Measurements from ENCODE around the gene WDR45B. TPM values are rescaled to one million over a fixed set of nuclear protein-coding genes. Genes with fewer than 3 reads are reported as not detected.

WDR45B gene
- total RNA-seq, 2 donors from 2014 or later: 45.5 to 49.3 TPM

- Histone ChIP-seq H3K36me3 (replicated peaks in 1 of 2; ENCODE audit: insufficient read depth in 1 of 2, low read depth in 2 of 2) (peaks cover 0 to 8% of the 10 kb centered on the region in 2 donors), H3K4me1 (no peaks in the 10 kb centered on the region), H3K27me3 (no peaks in the 10 kb centered on the region), H3K9me3 (no peaks in the 10 kb centered on the region), H3K27ac (no peak overlapping the region), H3K4me3 (no peak overlapping the region)
- no peak for TF ChIP-seq POLR2A (IDR thresholded peaks at IDR 0.05)
- TF ChIP-seq CTCF (IDR thresholded peaks at IDR 0.05): no peak
- intact Hi-C loops (cut with DNase I): no loop called here
- DNase-seq (no peak), ATAC-seq (no peak)
- 91 to 92% methylated on average over 4 of the region's 4 CpGs for WGBS, 2 donors
Measured at GRCh38 chr17:82609655-82610054, 38.6 kb downstream of the WDR45B start.

GRCh38 chr17:82608816-82609215 is 39.4 kb downstream of the WDR45B start:
- intact Hi-C loops (cut with DNase I): no loop called here
- H3K4me3 ChIP-seq: no peak overlapping the region
- no peak for TF ChIP-seq CTCF (IDR thresholded peaks at IDR 0.05)
- TF ChIP-seq POLR2A (IDR thresholded peaks at IDR 0.05): no peak
- ATAC-seq (no peak), DNase-seq (no peak)
- WGBS, 2 donors: 68 to 79% methylated on average over 5 of the region's 5 CpGs
- H3K4me1 ChIP-seq: no peaks in the 10 kb centered on the region
- H3K27me3 ChIP-seq: no peaks in the 10 kb centered on the region
- H3K27ac ChIP-seq: no peak overlapping the region
- H3K36me3 ChIP-seq (replicated peaks in 1 of 2; ENCODE audit: insufficient read depth in 1 of 2, low read depth in 2 of 2): peaks cover 0 to 6% of the 10 kb centered on the region in 2 donors
- no peaks in the 10 kb centered on the region for H3K9me3 ChIP-seq

GRCh38 chr17:82605939-82606600 is 42.2 kb downstream of the WDR45B start:
- ATAC-seq: no peak
- H3K27ac ChIP-seq: no peak overlapping the region
- no peak overlapping the region for H3K4me3 ChIP-seq
- H3K4me1 ChIP-seq: no peaks in the 10 kb centered on the region
- DNase-seq: no peak
- intact Hi-C loops (cut with DNase I): no loop called here
- peaks cover 0 to 17% of the 10 kb centered on the region in 2 donors for H3K36me3 ChIP-seq (replicated peaks in 1 of 2; ENCODE audit: insufficient read depth in 1 of 2, low read depth in 2 of 2)
- TF ChIP-seq CTCF (IDR thresholded peaks at IDR 0.05) (no peak), POLR2A (IDR thresholded peaks at IDR 0.05) (no peak)
- no peaks in the 10 kb centered on the region for H3K9me3 ChIP-seq
- H3K27me3 ChIP-seq: no peaks in the 10 kb centered on the region
- 87 to 92% methylated on average over 15 to 16 of the region's 16 CpGs for WGBS, 2 donors

GRCh38 chr17:82604532-82604931 is 43.7 kb downstream of the WDR45B start:
- no peak for ATAC-seq
- no peak for DNase-seq
- WGBS, 2 donors: 92 to 96% methylated on average over 7 of the region's 7 CpGs
- Histone ChIP-seq H3K9me3 (no peaks in the 10 kb centered on the region), H3K4me1 (no peaks in the 10 kb centered on the region), H3K4me3 (no peak overlapping the region), H3K27ac (peak overlapping the region in 1 of 4 donors; percentile 23), H3K27me3 (no peaks in the 10 kb centered on the region), H3K36me3 (replicated peaks in 1 of 2; ENCODE audit: insufficient read depth in 1 of 2, low read depth in 2 of 2) (peaks cover 0 to 15% of the 10 kb centered on the region in 2 donors)
- intact Hi-C loops (cut with DNase I): no loop called here
- TF ChIP-seq CTCF (IDR thresholded peaks at IDR 0.05) (no peak), POLR2A (IDR thresholded peaks at IDR 0.05) (no peak)

GRCh38 chr17:82603981-82604448 is 44.2 kb downstream of the WDR45B start:
- ATAC-seq (peak; percentile 41), DNase-seq (peak in 2 of 4 donors; percentile 39 to 76)
- Histone ChIP-seq H3K27me3 (no peaks in the 10 kb centered on the region), H3K9me3 (no peaks in the 10 kb centered on the region), H3K27ac (peak overlapping the region in 2 of 4 donors; percentile 3 to 23), H3K4me3 (no peak overlapping the region), H3K4me1 (no peaks in the 10 kb centered on the region), H3K36me3 (replicated peaks in 1 of 2; ENCODE audit: insufficient read depth in 1 of 2, low read depth in 2 of 2) (peaks cover 0 to 15% of the 10 kb centered on the region in 2 donors)
- 74 to 79% methylated on average over 18 of the region's 18 CpGs for WGBS, 2 donors
- intact Hi-C loops (cut with DNase I): no loop called here
- TF ChIP-seq CTCF (IDR thresholded peaks at IDR 0.05): no peak
- TF ChIP-seq POLR2A (IDR thresholded peaks at IDR 0.05): peak in 1 of 3 donors; percentile 18

Measured in body of pancreas (tissue), 4 donors.